ENCODE results near the gene MRPL53. TPM values are rescaled to one million over a fixed set of nuclear protein-coding genes. Genes with fewer than 3 reads are reported as not detected.

Gene MRPL53
- total and polyA plus RNA-seq, 2 of the 8 experiments (the other 6 are each of a cell fraction or from before 2014, with no cell fraction given) = 36.6 to 46.3 TPM

- TF ChIP-seq FOSL1 (IDR thresholded peaks at IDR 0.05; ENCODE audit: insufficient read depth, low read depth, low read length) (no peak), EP300 (IDR thresholded peaks at IDR 0.05; ENCODE audit: borderline replicate concordance in 1 of 2, low read depth in 2 of 2, low read length in 2 of 2) (no peak), CEBPB (IDR thresholded peaks at IDR 0.05; ENCODE audit: low read depth, low read length) (no peak), SUZ12 (IDR thresholded peaks at IDR 0.05; ENCODE audit: low read length) (peak; percentile 91), KDM1A (IDR thresholded peaks at IDR 0.05; ENCODE audit: borderline replicate concordance, low read length) (no peak; the same call in 1 of the 2 replicates), HDAC2 (IDR thresholded peaks at IDR 0.05; ENCODE audit: borderline replicate concordance in 1 of 2, low read depth in 2 of 2, low read length in 2 of 2) (no peak), TEAD4 (IDR thresholded peaks at IDR 0.05; ENCODE audit: low read depth, low read length) (no peak), KDM5A (IDR thresholded peaks at IDR 0.05; ENCODE audit: low read length) (no peak), POLR2AphosphoS5 (IDR thresholded peaks at IDR 0.05; ENCODE audit: low read depth, low read length) (no peak), SIX5 (IDR thresholded peaks at IDR 0.05; ENCODE audit: low read depth, low read length) (no peak), MAFK (IDR thresholded peaks at IDR 0.05; ENCODE audit: low read depth, low read length) (no peak), SRF (IDR thresholded peaks at IDR 0.05; ENCODE audit: low read depth, low read length) (no peak), TAF1 (IDR thresholded peaks at IDR 0.05; ENCODE audit: low read depth, low read length) (no peak), MAX (IDR thresholded peaks at IDR 0.05) (no peak), USF2 (IDR thresholded peaks at IDR 0.05; ENCODE audit: low read length) (no peak), HDAC6 (IDR thresholded peaks at IDR 0.05; ENCODE audit: low read depth, low read length) (no peak), TAF7 (optimal IDR thresholded peaks at IDR 0.05; ENCODE audit: borderline replicate concordance, low read depth, low read length) (no peak), SP1 (IDR thresholded peaks at IDR 0.05; ENCODE audit: low read depth, low read length) (no peak), SP4 (IDR thresholded peaks at IDR 0.05; ENCODE audit: low read length) (no peak), ZNF274 (IDR thresholded peaks at IDR 0.05; ENCODE audit: borderline replicate concordance, extremely low read depth, low read length) (no peak), GTF2F1 (IDR thresholded peaks at IDR 0.05; ENCODE audit: borderline replicate concordance, low read depth, low read length) (no peak), ATF3 (IDR thresholded peaks at IDR 0.05; ENCODE audit: insufficient read depth, low read depth, low read length) (no peak), NANOG (IDR thresholded peaks at IDR 0.05; ENCODE audit: insufficient read depth, low read depth, low read length, poor library complexity, severe bottlenecking) (no peak)
Measured at GRCh38 chr2:74513605-74514367, 41.3 kb upstream of the MRPL53 start (continued).
